HFF-Myc (cell line): Measurements from ENCODE around the gene DMWD.

Experiments
- DNase-seq: peaks from one replicate; pipeline ENCODE4 v3.0.0-alpha.2; 2011; ENCODE audit warnings: low read depth; ENCODE audit errors: extremely low read depth
- H3K4me3 ChIP-seq: replicated peaks from 2 replicates; pipeline ENCODE4 v1.5.1; 2011; ENCODE audit warnings: low read depth, mild to moderate bottlenecking, control low read depth, low read length
- CTCF ChIP-seq: IDR thresholded peaks from 2 replicates; pipeline ENCODE4 v1.5.1; 2012; ENCODE audit warnings: mild to moderate bottlenecking, low read depth, low read length, control low read depth; ENCODE audit errors: missing control alignments

Gene DMWD

GRCh38 chr19:45771311-45771933, 21.2 kb downstream of the DMWD start:
- TF ChIP-seq CTCF, result no peak
- no peak for DNase-seq

GRCh38 chr19:45770192-45771101, 22.2 kb downstream of the DMWD start:
- DNase-seq, result peak; percentile 90
- TF ChIP-seq CTCF, result peak; percentile 91
- peak overlapping the region; percentile 48 for H3K4me3 ChIP-seq

More at GRCh38 chr19:45771311-45771933, 21.2 kb downstream of the DMWD start:
- H3K4me3 ChIP-seq, result no peak overlapping the region

GRCh38 chr19:45769821-45770191, 22.8 kb downstream of the DMWD start:
- peak overlapping the region; percentile 48 for H3K4me3 ChIP-seq
- DNase-seq, result no peak
- TF ChIP-seq CTCF, result no peak

GRCh38 chr19:45768984-45769782, 23.5 kb downstream of the DMWD start, which contains the start of gene SIX5:
Gene SIX5, minus strand, starts transcription at chr19:45769252. Its CDS starts 408 bp downstream, at chr19:45768844.
- H3K4me3 ChIP-seq, result peak within 1 kb of the TSS; percentile 77
- no peak for TF ChIP-seq CTCF
- DNase-seq, result peak; percentile 90

GRCh38 chr19:45768655-45768983, 24.0 kb downstream of the DMWD start:
- no peak for DNase-seq
- no peak for TF ChIP-seq CTCF

DNA sequence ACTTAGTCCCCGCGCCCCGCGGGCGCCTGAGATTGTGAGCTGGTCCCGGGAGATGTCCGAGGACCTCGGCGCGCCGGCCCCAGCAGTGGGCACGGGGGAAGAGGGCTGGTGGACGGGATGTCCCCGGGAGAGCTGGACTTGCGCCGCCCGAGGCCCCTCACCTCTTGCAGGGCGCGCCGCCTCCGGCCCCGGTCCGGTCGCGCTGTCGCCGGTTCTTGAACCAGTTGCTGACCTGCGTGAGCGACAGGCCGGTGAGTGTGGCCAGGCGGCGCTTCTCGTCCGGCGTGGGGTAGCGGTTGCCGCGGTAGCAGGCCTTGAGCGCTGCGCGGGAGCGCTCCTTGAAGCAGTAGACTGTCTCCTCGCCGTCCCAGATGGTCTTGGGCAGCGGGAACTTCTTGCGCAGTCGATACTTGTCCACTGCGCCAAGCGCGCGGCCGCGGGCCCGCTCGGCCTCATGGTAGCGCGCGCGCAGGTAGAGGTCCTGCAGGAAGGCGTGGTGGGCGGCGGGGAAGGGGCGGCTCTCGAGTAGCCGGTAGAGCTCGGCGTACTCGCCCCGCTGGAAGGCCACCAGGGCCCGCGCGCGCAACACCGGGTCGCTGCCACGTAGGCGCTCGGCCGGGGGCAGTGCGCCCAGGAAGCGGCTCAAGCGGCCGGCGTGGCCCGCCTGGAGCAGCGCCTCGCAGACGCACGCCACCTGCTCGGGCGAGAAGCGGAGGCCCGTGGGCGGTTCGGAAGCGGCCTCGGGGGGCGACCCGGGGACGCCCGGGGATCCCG, 24.6 kb downstream of the DMWD start:
- no peak for TF ChIP-seq CTCF
- no peak for DNase-seq

More at GRCh38 chr19:45768655-45768983, 24.0 kb downstream of the DMWD start:
- H3K4me3 ChIP-seq, result peak overlapping the region; percentile 77

More for the DNA sequence above, 24.6 kb downstream of the DMWD start:
- H3K4me3 ChIP-seq, result peak overlapping the region; percentile 77
